ENCODE data around the gene CIB2.
"Not testable (repeated sequence)": the region's sequence is repeated elsewhere in the genome, so short reads cannot be mapped to it uniquely, and the experiment has no call there.

CIB2 gene

DNA sequence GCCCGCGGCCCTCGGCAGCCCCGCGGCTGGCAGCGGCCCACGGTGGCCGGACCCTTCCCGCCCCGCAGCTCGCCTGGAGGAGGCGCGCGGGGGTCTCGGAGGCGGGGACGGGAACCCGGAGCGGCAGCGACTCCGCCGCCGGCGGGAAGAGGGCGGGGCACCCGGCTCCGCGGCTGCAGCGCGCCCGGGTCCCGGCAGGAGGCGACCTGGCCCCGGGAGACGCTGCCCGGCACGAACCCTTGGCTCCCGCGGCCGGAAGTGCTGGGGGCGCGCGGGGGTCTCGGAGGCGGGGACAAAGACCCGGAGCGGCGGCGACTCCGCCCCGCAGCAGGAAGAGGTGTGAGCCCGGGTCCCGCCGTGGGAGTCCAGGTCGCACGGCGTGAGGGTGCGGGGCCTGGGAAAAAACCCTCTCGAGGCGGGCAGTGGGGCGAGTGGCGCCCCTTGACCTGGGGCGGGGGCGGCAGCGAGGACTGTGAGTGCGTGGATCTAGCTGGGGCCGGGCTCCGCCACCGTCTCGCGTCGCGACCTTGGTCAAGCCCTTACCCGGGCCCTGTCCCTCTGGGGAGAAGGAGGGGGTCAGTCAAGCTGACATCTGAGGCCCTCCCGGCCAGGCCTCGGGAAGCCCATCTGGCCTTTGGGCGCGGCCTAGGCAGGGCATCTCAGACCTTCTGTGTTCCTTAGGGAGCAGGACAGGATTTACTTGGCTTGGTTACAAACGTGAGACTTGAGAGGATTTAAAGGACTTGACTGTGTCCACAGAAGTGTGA, at the start of gene CIB2:
Gene CIB2 (minus strand): TSS at position 151 of the 767 bp plus-strand sequence. CDS start 230 bp downstream, outside the sequence.
- no peak for DNase-seq

DNA sequence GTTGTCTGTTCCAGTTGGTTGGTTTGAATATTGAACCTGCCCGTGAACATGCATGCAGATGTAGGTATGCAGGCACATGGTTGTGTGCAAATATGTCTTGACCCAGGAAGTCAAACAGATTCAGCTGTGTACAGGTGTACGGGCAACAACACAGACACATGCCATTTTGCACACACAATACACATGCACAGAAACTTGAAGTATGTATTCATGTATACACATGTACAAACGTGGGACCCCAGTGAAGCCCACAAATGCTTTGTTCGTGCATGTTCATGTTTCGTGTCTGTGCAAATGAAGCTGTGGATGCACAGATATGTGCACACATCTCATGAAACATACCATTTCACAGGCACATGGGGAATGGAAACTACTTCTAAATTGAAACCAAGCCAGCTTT, 48.7 kb upstream of the CIB2 start:
- no peak for DNase-seq

DNA sequence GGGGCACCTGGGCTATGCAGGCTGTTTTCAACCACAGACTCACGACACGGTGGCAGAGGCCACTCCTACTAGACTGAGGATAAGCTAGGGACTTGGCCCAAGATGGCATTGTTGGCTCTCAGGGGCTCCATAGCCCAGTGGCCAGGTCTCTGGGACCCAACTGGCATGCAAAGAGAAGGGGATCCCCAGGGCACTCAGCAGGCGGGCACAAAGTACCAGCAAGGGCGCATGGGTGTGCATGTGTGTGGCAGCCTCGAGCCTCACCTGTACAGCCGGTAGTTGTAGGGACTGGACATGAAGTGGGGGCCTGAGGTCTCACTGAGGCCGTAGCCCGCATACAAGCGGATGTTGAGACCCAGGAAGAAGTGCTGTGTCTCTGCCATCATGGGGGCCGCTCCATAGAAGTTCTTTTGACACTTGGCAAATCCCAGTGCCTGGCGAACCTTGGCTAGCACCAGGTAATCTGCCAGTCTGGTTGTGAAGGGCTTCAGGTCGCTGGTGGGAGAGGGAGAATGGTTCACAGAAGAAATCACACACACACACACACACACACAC, 48.1 kb upstream of the CIB2 start:
- DNase-seq = no peak

DNA sequence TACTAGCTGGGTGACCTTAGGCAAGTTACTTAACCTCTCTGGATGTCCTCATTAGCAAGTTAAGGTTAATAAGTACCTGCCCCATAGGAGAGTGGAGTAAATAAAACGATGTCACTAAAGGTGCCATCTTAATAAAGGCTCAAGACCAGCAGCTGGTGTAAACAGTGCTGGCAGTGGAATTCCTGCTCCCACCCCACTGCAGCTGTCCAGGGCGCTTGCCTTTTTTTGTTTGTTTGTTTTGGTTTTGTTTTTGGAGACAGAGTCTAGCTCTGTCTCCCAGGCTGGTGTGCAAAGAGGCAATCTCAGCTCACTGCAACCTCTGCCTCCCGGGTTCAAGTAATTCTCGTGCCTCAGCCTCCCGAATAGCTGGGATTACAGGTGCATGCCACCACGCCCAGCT, 46.8 kb upstream of the CIB2 start:
- DNase-seq = no peak

DNA sequence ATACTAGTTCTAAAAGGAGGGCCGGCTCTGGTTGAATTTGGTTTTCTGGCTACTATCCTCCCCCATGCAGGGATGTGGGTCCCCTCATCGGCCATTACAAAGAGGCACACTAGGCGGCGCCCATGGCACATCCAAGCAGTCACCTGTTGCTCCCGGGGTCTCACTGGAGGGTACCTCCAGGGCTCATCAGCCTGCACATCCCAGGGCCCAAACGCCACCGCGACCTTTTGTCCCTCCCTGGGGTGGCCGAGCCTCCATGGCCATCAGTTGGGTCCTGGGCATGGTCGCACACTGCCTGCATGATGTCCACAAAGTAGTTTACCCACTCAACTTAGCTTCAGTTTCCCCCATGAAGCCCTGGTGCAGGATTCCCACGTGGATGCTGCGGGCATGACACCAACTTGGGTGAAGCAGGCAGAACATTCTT, 46.2 kb upstream of the CIB2 start:
- no peak for DNase-seq

DNA sequence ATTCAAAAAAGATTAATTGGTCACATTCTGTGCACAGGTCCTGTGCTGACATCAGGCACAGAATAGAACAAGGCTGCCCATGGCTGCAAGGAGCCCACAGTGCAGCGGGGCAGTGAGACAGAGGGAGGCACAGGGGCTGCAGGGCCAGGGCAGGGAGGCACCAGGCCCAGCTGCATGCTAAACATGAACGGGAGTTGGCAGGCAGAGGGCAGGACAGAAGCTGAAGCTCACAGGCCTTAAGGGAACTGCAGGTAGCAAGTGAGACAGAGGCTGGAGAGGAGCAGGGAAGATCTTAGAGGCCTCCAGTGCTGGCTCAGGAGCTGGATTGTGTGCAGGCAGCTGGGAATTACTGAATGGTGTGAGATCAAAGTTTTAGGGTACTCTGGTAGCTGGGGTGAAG, 44.1 kb upstream of the CIB2 start:
- no peak for DNase-seq

DNA sequence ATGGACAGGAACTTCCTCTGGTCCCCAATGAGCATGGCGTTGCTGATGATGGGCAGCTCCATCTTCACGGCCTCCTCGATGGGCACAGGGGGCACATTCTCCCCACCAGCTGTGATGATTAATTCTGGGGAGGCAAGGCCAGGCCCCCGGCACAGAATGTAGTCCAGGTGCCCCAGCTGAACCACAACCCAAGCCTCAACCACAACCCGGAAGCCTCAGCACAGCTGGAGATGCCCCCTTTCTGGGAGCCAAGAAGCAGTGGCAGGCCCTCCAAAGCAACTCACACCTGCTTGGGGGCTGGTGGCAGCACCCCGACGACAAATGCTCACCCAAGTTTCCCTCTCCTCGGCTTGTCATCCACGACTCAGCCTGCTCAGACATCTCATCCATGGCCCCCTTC, 43.2 kb upstream of the CIB2 start:
- no peak for DNase-seq

DNA sequence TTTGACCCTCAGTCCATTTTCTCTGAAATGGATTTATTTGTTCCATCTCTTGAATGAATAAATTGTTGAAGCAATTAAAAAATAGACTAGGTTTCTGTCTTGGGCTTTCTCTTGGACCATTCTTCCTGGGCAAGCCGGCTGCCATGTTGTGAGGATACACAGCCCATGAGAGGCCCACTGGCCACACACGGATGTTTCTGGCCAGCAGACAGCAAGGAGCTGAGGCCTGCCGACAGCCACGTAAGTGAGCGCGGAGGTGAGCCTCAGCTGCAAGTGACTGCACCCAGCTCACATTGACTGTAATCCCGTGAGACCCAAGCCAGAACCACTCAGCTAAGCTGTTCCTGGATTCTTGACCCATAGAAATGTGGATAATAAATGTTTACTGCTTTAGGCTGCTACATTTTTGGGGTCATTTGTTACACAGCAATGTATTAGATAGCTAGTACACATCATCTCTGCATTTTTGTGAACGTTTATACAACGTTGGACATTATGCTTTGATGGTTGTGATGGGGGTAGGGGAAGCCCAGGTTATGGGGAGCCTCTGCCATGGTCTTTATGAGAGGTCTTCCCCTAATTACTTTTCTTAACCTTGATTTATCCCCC, 40.7 kb upstream of the CIB2 start:
- no peak for DNase-seq

DNA sequence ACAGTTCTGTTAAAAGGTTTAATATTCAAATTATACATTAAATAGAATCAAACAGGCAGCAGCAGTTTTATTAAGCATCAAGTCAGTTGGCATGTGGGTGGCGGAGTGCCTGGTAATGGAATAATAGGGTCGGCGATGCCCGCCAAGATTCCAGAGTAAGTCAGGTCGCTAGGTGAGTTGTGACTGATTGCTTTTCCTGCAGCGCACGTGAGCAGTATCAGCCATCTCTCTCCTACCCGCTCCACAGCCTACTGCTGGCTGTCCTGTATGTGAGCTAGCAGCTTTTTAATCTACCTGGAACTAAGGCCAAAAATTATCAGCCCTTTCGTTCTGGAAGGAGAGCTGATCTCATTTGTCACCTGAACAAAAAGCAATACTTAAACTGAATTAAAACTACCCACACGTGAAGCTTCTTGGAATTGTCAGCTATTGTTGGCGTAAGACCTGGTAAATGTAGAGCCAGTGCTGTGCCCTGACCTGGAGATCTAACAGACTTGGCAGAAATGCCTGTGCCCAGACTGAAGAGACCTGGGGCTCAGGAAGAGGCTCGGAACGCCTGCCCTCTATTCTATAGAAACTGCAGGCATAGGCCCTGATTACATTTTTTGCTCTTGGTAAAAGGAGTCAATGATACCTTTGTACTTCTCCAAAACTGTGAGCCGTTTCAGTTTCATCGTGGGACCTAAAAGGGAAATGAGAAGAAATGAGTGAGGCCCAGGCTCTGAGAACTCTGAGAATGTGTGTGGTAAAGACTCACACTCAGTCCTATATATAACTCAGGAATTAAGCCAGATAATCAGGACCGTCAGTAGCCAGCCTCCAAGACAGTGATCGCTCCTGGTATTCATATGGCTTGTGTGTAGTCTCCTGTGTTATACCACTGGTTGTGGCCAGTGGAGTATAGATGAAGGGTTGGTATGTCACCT, 39.9 kb upstream of the CIB2 start:
- DNase-seq = no peak

DNA sequence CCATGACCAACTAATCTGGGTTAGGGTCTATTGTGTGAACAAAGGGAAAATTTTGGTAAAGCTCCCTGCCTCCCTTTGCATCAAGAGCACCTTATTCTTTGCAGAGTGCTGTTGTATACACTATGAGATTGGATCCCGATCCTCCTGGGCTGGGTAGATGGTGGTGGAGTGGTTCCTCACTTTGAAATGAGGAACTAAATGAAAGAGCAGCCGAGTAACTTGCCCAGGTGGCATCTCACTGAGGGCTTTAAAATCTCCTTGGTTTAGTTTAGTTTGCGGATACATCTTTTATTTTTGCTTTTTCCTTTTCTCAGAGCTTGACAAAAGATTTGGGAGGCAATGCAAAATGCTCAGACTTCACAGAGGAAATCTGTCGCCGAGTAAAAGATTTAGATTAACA, 37.4 kb upstream of the CIB2 start:
- DNase-seq = no peak

DNA sequence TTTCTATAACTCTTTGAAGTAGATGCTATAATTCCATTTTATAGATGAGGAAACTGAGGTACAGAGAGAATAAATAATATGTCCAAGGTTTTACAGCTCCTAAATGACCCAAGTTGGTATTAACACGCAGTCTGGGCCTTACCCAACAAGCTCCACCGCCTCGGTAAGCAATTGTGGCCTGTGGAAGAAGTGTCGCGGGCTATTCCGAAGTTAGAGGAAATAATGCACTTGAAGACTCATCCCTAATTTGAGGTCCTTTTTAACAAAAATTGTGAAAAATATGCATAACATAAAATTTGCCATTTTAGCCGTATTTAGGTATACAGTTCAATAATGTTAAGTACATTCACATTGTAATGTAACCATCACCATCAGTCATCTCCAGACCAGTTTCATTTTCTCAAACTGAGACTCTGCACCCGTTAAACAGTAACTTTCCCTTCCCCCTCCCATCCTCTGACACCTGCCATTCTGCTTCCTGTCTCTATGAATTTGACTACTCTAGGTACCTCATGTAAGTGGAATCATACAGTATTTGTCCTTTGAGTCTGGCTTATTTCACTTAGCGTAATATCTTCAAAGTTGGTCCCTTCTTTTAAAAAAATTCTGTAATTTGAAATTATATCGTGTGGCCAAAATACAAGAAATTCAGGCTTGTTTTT, 36.1 kb upstream of the CIB2 start:
- DNase-seq = no peak

DNA sequence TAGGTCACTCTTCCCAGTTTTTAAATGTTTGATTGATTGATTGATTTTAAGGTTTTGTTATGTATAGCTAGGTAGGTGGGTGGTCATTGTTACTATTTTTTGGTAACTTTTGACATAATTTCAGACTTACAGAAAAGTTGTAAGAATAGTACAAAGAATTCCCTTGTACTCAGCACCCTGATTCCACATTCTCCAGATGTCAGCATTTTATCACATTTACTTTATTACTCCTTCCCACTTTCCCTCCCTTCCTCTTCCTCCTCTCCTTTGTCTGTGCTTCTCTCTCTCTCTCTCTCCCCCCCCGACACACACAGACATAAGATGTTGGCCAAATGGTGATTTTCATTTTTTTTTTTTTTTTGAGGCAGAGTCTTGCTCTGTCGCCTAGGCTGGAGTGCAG, 32.8 kb upstream of the CIB2 start:
- DNase-seq = no peak

DNA sequence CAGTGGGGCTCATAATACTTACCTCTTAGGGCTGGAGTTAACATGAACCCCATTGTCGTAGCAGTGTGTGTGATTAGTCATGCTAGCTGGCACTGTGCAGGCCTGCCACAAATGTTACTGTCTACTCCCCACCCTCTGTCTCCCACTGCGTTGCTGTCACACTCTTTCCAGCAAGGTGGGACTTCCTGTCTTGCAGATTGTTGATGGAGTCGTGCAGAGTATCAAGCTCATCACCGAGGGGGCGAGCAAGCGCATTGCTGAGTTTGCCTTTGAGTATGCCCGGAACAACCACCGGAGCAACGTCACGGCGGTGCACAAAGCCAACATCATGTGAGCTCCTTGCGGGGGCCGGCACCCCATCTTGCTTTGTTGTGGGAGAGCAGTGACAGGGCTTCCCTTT, 30.8 kb upstream of the CIB2 start:
- DNase-seq = no peak

DNA sequence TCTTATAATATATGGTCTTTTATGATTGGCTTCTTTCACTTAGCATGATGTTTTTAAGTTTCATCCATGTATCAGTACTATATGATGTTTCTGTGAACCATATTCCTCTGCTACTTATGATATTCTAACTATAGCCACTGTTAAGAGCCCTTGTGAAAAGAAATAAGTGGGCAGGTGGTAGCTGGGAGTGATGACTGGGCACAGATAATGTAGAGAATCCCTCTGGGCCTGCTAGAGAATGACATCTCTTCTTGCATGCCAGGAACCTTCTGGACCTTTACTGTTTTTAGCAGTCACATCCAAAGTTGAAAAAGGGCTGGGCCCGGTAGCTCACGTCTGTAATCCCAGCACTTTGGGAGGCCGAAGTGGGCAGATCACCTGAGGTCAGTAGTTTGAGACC, 28.1 kb upstream of the CIB2 start:
- DNase-seq = no peak

DNA sequence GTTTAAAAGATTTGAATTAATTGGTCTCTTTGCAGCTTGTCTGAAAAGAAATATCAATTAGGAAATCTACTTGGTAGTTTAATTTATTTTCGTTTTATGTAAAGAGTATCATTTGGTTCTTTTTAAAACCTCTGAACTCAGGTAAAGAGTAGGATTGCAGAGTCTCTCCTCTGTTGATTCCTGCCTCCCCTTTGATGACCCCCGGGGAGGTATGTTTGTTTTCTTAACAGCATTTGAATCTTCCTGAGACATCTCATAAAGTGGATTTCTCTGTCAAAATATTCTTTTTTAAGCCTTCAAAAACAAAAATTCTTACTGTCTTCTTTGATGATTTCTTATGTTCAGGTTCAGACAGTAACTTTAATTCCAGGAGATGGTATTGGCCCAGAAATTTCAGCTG, 26.0 kb upstream of the CIB2 start:
- DNase-seq = no peak

DNA sequence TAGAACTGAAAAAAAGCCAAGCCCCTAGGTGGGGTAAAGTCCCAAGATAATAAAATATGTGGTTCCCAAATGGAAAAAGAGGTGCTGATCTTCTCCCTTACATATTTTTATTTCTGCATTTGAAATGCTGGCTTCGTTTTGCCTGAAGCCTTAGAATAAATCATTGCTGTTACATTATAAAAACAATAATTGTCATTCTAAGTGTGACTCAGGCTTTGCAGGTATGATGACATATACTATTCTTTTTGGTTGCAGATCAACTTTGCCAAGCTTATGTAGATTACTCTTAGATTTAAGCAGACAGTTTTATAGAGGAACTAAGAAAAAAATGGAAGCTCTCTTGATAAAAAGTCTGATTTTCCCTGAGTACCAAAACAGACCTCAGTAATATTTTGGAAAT, 25.4 kb upstream of the CIB2 start:
- no peak for DNase-seq

DNA sequence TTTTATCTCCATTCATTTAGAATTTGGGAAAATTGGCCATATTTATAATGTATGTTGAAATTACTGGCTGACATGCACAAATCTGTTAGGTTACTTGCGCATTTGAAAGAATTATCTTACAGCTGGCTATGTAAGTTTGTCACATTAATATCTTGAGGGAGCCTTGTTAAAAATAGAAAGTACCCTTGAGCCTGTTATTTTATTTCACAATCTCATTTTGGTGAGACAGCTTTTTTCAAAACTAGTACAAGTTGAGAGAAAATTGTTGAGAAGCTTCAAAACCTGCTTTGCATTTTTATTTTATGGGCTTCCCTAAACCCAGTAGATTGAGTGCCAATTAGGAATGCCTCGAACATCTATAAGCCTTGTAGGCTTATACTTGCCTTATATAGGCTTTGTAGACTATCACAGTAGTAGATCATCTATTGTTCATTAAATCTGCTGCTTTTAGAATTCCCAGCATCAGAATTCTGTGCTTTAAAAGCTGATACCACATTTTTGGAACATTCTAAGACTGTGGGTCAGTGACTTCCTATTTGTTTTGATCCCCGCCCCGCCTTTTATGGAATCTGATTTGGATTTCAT, 24.2 kb upstream of the CIB2 start:
- DNase-seq = no peak

DNA sequence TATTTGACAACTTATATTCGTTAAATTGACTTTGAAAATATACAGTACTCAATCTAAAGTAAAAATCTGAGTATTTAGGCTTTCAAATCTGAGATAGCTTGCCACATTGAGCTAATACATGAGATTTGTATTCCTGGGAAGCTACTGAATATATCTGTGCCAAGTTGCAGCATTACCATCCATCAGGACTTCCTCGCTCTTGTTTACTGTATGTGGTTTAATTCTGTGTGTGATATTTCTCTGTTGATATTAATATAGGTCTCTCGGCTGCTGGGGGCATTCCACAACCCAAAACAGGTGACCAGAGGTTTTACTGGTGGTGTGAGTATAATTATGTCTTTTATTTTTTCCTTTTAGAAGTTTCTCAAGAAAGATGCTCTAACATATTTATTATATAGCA, 23.7 kb upstream of the CIB2 start:
- no peak for DNase-seq

DNA sequence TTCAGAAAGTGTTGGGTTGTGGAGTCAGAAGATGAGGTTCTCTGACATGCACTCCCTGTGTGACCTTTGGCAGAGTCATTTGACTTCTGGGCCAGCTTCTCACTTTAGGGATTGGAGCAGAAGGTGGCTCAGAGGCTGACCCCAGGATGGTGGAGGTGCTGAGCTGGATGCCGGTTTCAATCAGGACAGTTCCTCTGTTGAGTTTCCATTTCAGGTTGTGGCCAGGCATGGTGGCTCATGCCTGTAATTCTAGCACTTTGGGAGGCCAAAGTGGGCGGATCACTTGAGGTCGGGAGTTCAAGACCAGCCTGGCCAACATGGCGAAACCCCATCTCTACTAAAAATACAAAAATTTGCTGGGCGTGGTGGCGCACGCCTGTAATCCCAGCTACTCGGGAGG, 19.8 kb upstream of the CIB2 start:
- not testable (repeated sequence) for DNase-seq

DNA sequence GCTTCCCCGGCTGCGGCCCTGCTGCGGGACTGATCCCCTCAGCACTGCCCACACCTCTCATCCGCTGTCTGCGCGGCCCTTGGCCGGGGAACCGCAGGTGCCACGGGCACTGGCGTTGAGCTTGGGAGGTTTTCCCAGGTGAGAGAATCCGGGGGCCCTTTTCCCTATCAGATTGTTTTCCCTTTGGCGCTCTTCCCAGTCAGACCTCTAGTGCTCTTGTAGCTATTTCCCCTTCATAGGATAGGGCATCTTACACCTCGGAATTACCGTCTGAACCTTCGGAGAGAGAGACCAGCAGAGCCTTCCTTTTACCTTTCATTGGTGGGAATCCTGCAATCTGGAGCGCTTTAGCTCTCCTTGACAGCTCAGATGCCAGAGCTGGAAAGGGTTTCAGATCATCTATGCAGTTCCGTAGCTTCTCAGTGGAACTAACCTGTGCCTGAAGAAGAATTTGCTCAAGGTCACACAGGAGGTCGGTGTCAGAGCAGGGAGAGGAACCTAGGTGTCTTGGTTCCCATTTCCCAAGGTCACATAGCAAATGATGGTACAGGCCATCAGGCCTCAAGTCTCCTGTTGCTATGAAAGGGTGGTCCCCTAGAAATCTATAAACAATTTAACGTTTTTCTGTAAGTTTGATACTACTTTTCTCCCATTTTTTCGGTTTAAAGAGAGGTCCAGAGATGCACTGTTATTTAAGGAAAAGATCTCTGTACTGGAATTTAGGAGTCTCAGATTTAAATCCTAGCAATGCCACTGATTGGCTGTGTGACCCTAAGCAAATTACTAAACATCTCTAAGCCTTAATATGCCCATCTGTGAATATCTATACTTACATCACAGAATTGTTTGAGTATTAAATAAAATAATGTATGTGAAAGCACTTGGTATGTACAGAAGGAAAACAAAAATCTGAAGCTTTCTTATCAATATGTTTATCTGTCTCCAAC, 18.8 kb upstream of the CIB2 start:
- DNase-seq = no peak

DNA sequence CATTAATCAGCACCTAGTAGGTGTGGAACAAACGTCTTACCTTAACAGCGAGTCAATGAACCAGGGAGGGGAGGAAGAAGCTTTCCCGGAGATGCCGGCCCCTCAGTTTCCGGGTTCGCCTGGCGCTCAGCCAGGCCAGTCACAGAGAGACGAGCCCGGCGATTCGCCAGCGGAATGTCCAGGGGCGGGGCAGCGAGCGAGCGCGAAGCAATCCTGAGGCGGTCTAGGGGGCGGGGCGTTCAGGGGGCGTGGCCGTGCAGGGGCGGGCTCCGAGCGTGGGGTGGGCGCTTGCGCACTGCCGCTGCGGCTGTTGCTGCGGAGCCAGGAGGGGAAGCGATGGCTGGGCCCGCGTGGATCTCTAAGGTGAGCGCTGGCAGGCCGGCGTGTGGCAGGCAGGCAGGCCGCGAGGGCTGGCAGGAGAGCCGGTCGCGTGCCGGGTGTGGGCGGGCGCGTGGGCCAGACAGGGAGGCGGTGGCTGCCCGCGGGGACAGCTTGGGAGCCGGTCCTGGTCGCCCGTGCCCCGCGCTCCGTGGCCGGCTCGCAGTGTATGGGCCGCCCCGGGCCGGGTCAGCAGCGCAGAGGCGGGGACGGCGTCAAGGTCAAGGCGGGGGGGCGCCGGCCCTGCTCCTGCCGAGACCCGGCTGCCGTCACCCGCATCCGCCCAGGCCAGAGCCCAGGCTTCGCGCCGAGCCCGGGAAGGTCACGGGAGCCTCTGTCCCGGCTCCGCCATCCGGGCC, 18.0 kb upstream of the CIB2 start, which contains the start of gene IDH3A:
Gene IDH3A (plus strand): TSS at position 295 of the 737 bp plus-strand sequence. CDS start 42 bp downstream, at position 337.
- peak; percentile 93 for DNase-seq

Measured in NCI-H2107 (cell line).